Transverse colon (tissue), 3 donors: Measurements from ENCODE around the gene LRP1B.
"Not testable (repeated sequence)": the region's sequence is repeated elsewhere in the genome, so short reads cannot be mapped to it uniquely, and the experiment has no call there.

Source experiments
- POLR2A ChIP-seq: fragments of 450-650 bp; IDR thresholded peaks from one replicate; pipeline ENCODE4 v1.6.1; 2016; ENCODE audit warnings: antibody characterized with exemption, mild to moderate bottlenecking, moderate library complexity
- TF ChIP-seq, protein P1 (sequence below), 5 experiments: fragments of 200-600 bp in 3 of 5; fragments of 450-650 bp in 2 of 5; sonication (generic) in 3 of 5; IDR thresholded peaks; 1 replicate in 2 of 5; 2 replicates in 3 of 5; pipeline ENCODE4 v1.5.1; 2016 to 2017; ENCODE audit warnings: antibody characterized with exemption in 5 of 5, inconsistent platforms in 3 of 5, mild to moderate bottlenecking in 2 of 5, moderate library complexity in 1 of 5

DNA sequence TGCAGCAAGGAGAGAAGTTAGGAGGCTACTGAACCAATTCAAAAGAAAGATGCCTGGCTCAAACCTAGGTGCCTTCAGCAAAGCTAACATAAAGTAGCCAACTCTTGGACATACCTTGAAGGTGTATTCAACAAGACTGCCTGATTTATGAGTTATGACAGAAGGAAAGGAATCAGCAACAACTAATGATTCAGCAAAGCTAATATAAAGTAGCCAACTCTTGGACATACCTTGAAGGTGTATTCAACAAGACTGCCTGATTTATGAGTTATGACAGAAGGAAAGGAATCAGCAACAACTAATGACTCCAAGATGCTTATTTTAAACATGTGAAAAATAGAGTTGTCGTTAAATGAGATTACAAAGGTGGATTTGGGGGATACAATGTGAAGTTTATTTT lies 1786.5 kb downstream of the LRP1B start:
- TF ChIP-seq, protein P1, sequence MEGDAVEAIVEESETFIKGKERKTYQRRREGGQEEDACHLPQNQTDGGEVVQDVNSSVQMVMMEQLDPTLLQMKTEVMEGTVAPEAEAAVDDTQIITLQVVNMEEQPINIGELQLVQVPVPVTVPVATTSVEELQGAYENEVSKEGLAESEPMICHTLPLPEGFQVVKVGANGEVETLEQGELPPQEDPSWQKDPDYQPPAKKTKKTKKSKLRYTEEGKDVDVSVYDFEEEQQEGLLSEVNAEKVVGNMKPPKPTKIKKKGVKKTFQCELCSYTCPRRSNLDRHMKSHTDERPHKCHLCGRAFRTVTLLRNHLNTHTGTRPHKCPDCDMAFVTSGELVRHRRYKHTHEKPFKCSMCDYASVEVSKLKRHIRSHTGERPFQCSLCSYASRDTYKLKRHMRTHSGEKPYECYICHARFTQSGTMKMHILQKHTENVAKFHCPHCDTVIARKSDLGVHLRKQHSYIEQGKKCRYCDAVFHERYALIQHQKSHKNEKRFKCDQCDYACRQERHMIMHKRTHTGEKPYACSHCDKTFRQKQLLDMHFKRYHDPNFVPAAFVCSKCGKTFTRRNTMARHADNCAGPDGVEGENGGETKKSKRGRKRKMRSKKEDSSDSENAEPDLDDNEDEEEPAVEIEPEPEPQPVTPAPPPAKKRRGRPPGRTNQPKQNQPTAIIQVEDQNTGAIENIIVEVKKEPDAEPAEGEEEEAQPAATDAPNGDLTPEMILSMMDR (IDR thresholded peaks at IDR 0.05): not testable (repeated sequence)
- TF ChIP-seq POLR2A: not testable (repeated sequence)
